DND-41 (cell line): ENCODE results near the gene RAPGEF5.

Experiments used
- ATAC-seq: fragments of 200-7000 bp; cut with Tn5 transposase; 3 replicates; pipeline ENCODE4 v1.9.1; 2021; ENCODE audit warnings: low read depth; ENCODE audit not compliant: insufficient read depth
- DNase-seq: peaks from one replicate; pipeline ENCODE4 v3.0.0-alpha.2; 2020
- H2AFZ ChIP-seq: 2 replicates; pipeline ENCODE4 v1.6.0; 2012; ENCODE audit warnings: low read depth, low read length
- H3K27ac ChIP-seq: 2 replicates; pipeline ENCODE4 v1.5.1; 2012; ENCODE audit warnings: low read length, inconsistent platforms
- H3K27me3 ChIP-seq: fragments of 200-600 bp; sonication (generic); 2 replicates; pipeline ENCODE4 v1.6.0; 2012; ENCODE audit warnings: low read length, mild to moderate bottlenecking, inconsistent platforms; ENCODE audit not compliant: insufficient read depth, poor library complexity
- H3K36me3 ChIP-seq: 2 replicates; pipeline ENCODE4 v1.5.1; 2012; ENCODE audit warnings: low read length, inconsistent platforms; ENCODE audit not compliant: insufficient read depth
- H3K4me1 ChIP-seq: 2 replicates; pipeline ENCODE4 v1.5.1; 2012; ENCODE audit warnings: mild to moderate bottlenecking, low read length; ENCODE audit not compliant: insufficient read depth
- H3K4me2 ChIP-seq: 2 replicates; pipeline ENCODE4 v1.6.0; 2012; ENCODE audit warnings: mild to moderate bottlenecking, moderate library complexity, low read length, inconsistent platforms; ENCODE audit not compliant: insufficient read depth
- H3K4me3 ChIP-seq, 2 experiments: fragments of 200-600 bp in 1 of 2; shearing (Covaris generic) in 1 of 2; 2 replicates each; pipeline ENCODE4 v1.5.1; 2012 to 2016; ENCODE audit warnings: inconsistent platforms in 2 of 2, low read length in 2 of 2, mild to moderate bottlenecking in 2 of 2, low read depth in 1 of 2, moderate library complexity in 1 of 2
- H3K79me2 ChIP-seq: 2 replicates; pipeline ENCODE4 v1.6.0; 2012; ENCODE audit warnings: low read length, inconsistent platforms; ENCODE audit not compliant: insufficient read depth
- H3K9ac ChIP-seq: 2 replicates; pipeline ENCODE4 v1.6.0; 2012; ENCODE audit warnings: low read depth, mild to moderate bottlenecking, inconsistent platforms, low read length, moderate library complexity
- H3K9me3 ChIP-seq: 2 replicates; pipeline ENCODE4 v1.5.1; 2012; ENCODE audit warnings: low read length, moderate library complexity, mild to moderate bottlenecking, inconsistent platforms; ENCODE audit not compliant: insufficient read depth, severe bottlenecking
- H4K20me1 ChIP-seq: 2 replicates; pipeline ENCODE4 v1.6.0; 2012; ENCODE audit warnings: low read length; ENCODE audit not compliant: insufficient read depth
- CTCF ChIP-seq: IDR thresholded peaks from 2 replicates; pipeline ENCODE4 v1.5.1; 2012; ENCODE audit warnings: borderline replicate concordance, low read length, moderate library complexity, mild to moderate bottlenecking; ENCODE audit not compliant: poor library complexity, severe bottlenecking; ENCODE audit errors: extremely low read depth
- EZH2 ChIP-seq: IDR thresholded peaks from 3 replicates; pipeline ENCODE4 v1.6.1; 2012; ENCODE audit warnings: borderline replicate concordance, low read depth, mild to moderate bottlenecking, moderate library complexity, low read length, inconsistent platforms; ENCODE audit not compliant: severe bottlenecking

Gene RAPGEF5

GRCh38 chr7:22216832-22217475, 140.0 kb downstream of the RAPGEF5 start:
- H4K20me1 ChIP-seq: no peaks in the 10 kb centered on the region
- H3K4me2 ChIP-seq: no peak overlapping the region
- no peak for ATAC-seq
- H3K9ac ChIP-seq: no peak overlapping the region
- peaks cover 20% of the 10 kb centered on the region for H3K4me1 ChIP-seq
- no peaks in the 10 kb centered on the region for H3K79me2 ChIP-seq
- no peaks in the 10 kb centered on the region for H3K27me3 ChIP-seq
- no peak overlapping the region for H3K27ac ChIP-seq
- DNase-seq: no peak
- H3K9me3 ChIP-seq: no peaks in the 10 kb centered on the region
- H3K4me3 ChIP-seq: no peak overlapping the region
- TF ChIP-seq EZH2 (no peak), CTCF (no peak)
- peaks cover 74% of the 10 kb centered on the region for H3K36me3 ChIP-seq
- no peak overlapping the region for H2AFZ ChIP-seq

GRCh38 chr7:22216309-22216708, 140.6 kb downstream of the RAPGEF5 start:
- no peak overlapping the region; the same call in 1 of the 2 replicates for H3K27ac ChIP-seq

GRCh38 chr7:22214000-22214399, 143.0 kb downstream of the RAPGEF5 start:
- H2AFZ ChIP-seq: no peak overlapping the region
- peaks cover 20% of the 10 kb centered on the region for H3K4me1 ChIP-seq
- ATAC-seq (no peak), DNase-seq (no peak)
- no peak overlapping the region for H3K4me2 ChIP-seq
- no peaks in the 10 kb centered on the region for H3K9me3 ChIP-seq
- H3K27me3 ChIP-seq: no peaks in the 10 kb centered on the region
- H3K36me3 ChIP-seq: peaks cover 62% of the 10 kb centered on the region
- no peak overlapping the region for H3K9ac ChIP-seq
- TF ChIP-seq EZH2: no peak
- no peak for TF ChIP-seq CTCF
- peak overlapping the region; percentile 48 for H3K27ac ChIP-seq
- no peak overlapping the region for H3K4me3 ChIP-seq
- H3K79me2 ChIP-seq: no peaks in the 10 kb centered on the region
- H4K20me1 ChIP-seq: no peaks in the 10 kb centered on the region

More at GRCh38 chr7:22216309-22216708, 140.6 kb downstream of the RAPGEF5 start:
- TF ChIP-seq CTCF: no peak
- no peak for TF ChIP-seq EZH2
- no peaks in the 10 kb centered on the region for H3K27me3 ChIP-seq
- no peak overlapping the region for H3K4me2 ChIP-seq
- no peaks in the 10 kb centered on the region for H3K79me2 ChIP-seq
- no peak overlapping the region for H2AFZ ChIP-seq
- ATAC-seq (no peak), DNase-seq (no peak)
- peaks cover 20% of the 10 kb centered on the region for H3K4me1 ChIP-seq
- no peak overlapping the region for H3K4me3 ChIP-seq
- no peaks in the 10 kb centered on the region for H4K20me1 ChIP-seq
- no peaks in the 10 kb centered on the region for H3K9me3 ChIP-seq
- H3K9ac ChIP-seq: no peak overlapping the region
- peaks cover 72% of the 10 kb centered on the region for H3K36me3 ChIP-seq
